Measurements from ENCODE around the gene FERMT3. TPM values are rescaled to one million over a fixed set of nuclear protein-coding genes. Genes with fewer than 3 reads are reported as not detected.

Gene FERMT3
- total RNA-seq, 2 experiments from 2014 or later: 55.8 to 61.1 TPM

- no peaks in the 10 kb centered on the region for H3K9me3 Mint-ChIP-seq
- H3K4me3 Mint-ChIP-seq: no peak overlapping the region
- ATAC-seq (ENCODE audit: poor library complexity) (no peak), DNase-seq (peak in 9 of 14 experiments; percentile 17 to 65 (median 35))
- Histone ChIP-seq H3K27ac (ENCODE audit: low read depth in 1 of 2, low read length in 2 of 2) (no peak overlapping the region), H3K4me1 (ENCODE audit: insufficient read depth, low read length) (peaks cover 43% of the 10 kb centered on the region), H3K36me3 (ENCODE audit: insufficient read depth, low read length) (peaks cover 10% of the 10 kb centered on the region), H3K27me3 (ENCODE audit: control insufficient read depth in 1 of 2, insufficient read depth in 2 of 2, low read length in 2 of 2) (no peaks in the 10 kb centered on the region), H3K4me3 (ENCODE audit: low read length) (no peak overlapping the region), H3K9me3 (ENCODE audit: control insufficient read depth in 1 of 2, insufficient read depth in 1 of 2, low read length in 2 of 2) (no peaks in the 10 kb centered on the region)
- CTCF ChIA-PET: interaction anchor here (0.9 to 4.1 kb wide), 13 partner anchors 15 to 145 kb away, joined by 3 to 47 read pairs (median 4); partner anchors contain the start of genes ESRRA, FERMT3, NUDT22 and PPP1R14B
- H3K4me1 Mint-ChIP-seq (ENCODE audit: low read depth): peaks cover 39% of the 10 kb centered on the region
- H3K27ac Mint-ChIP-seq: no peak overlapping the region
- peaks cover 16% of the 10 kb centered on the region for H3K36me3 Mint-ChIP-seq (ENCODE audit: low read depth)
- intact Hi-C loops (cut with DNase I, micrococcal nuclease): loop anchor here (1.0 to 5.0 kb wide), 7 partner anchors 18 to 131 kb away; partner anchors contain the start of genes CATSPERZ (in 1 of the 2), DNAJC4 (in 1 of the 2), NUDT22 (in 1 of the 2) and PLCB3 (in 1 of the 2)
- no peaks in the 10 kb centered on the region for H3K27me3 Mint-ChIP-seq
- POLR2A ChIA-PET: interaction anchor here (0.6 to 5.1 kb wide), 27 partner anchors 11 to 1487 kb away, joined by 3 to 88 read pairs (median 5); partner anchors contain the start of genes BAD, CCDC88B, DNAJC4 and ESRRA
- TF ChIP-seq CTCF (IDR thresholded peaks at IDR 0.05): no peak
Measured at GRCh38 chr11:64186492-64187165, 19.9 kb upstream of the FERMT3 start.

- Mint-ChIP-seq H3K27me3 (no peaks in the 10 kb centered on the region), H3K27ac (no peak overlapping the region), H3K9me3 (no peaks in the 10 kb centered on the region), H3K36me3 (ENCODE audit: low read depth) (peaks cover 60% of the 10 kb centered on the region), H3K4me1 (ENCODE audit: low read depth) (peaks cover 25% of the 10 kb centered on the region), H3K4me3 (no peak overlapping the region)
- TF ChIP-seq CTCF (IDR thresholded peaks at IDR 0.05): no peak
- ATAC-seq (ENCODE audit: poor library complexity): no peak
- Histone ChIP-seq H3K27ac (ENCODE audit: low read depth in 1 of 2, low read length in 2 of 2) (no peak overlapping the region), H3K4me3 (ENCODE audit: low read length) (no peak overlapping the region), H3K36me3 (ENCODE audit: insufficient read depth, low read length) (peaks cover 63% of the 10 kb centered on the region), H3K9me3 (ENCODE audit: control insufficient read depth in 1 of 2, insufficient read depth in 1 of 2, low read length in 2 of 2) (no peaks in the 10 kb centered on the region), H3K27me3 (ENCODE audit: control insufficient read depth in 1 of 2, insufficient read depth in 2 of 2, low read length in 2 of 2) (no peaks in the 10 kb centered on the region), H3K4me1 (ENCODE audit: insufficient read depth, low read length) (peaks cover 30% of the 10 kb centered on the region)
- no peak for DNase-seq
- CTCF ChIA-PET: interaction anchor here (1.0 kb wide), 1 partner anchor 14 kb away, joined by 3 read pairs; the partner anchor contains the start of gene FERMT3
- intact Hi-C loops (cut with DNase I, micrococcal nuclease): no loop called here
- POLR2A ChIA-PET: interaction anchor here (1.7 kb wide), 1 partner anchor 12 kb away, joined by 4 read pairs; no protein-coding TSS in a partner anchor
Measured at GRCh38 chr11:64192434-64192833, 14.1 kb upstream of the FERMT3 start.

- no peak overlapping the region for H3K4me3 ChIP-seq (ENCODE audit: low read length)
- H3K4me1 Mint-ChIP-seq (ENCODE audit: low read depth): peaks cover 10% of the 10 kb centered on the region
- DNase-seq: no peak
- ATAC-seq (ENCODE audit: poor library complexity): no peak
- POLR2A ChIA-PET: no interaction called here
- no peaks in the 10 kb centered on the region for H3K27me3 ChIP-seq (ENCODE audit: control insufficient read depth in 1 of 2, insufficient read depth in 2 of 2, low read length in 2 of 2)
- H3K36me3 Mint-ChIP-seq (ENCODE audit: low read depth): peaks cover 86% of the 10 kb centered on the region
- peaks cover 87% of the 10 kb centered on the region for H3K36me3 ChIP-seq (ENCODE audit: insufficient read depth, low read length)
- CTCF ChIA-PET: interaction anchor here (1.2 kb wide), 1 partner anchor 55 kb away, joined by 4 read pairs; no protein-coding TSS in a partner anchor
- no peak for TF ChIP-seq CTCF (IDR thresholded peaks at IDR 0.05)
- H3K4me3 Mint-ChIP-seq: no peak overlapping the region
- peaks cover 10% of the 10 kb centered on the region for H3K4me1 ChIP-seq (ENCODE audit: insufficient read depth, low read length)
- intact Hi-C loops (cut with DNase I, micrococcal nuclease): no loop called here
- H3K9me3 ChIP-seq (ENCODE audit: control insufficient read depth in 1 of 2, insufficient read depth in 1 of 2, low read length in 2 of 2): no peaks in the 10 kb centered on the region
- no peak overlapping the region for H3K27ac ChIP-seq (ENCODE audit: low read depth in 1 of 2, low read length in 2 of 2)
- no peaks in the 10 kb centered on the region for H3K27me3 Mint-ChIP-seq
- no peaks in the 10 kb centered on the region for H3K9me3 Mint-ChIP-seq
- H3K27ac Mint-ChIP-seq: no peak overlapping the region
Measured at GRCh38 chr11:64196626-64197025, 9.9 kb upstream of the FERMT3 start.

Measured in CD4-positive, alpha-beta T cell (primary cell).